Fibroblast of lung (primary cell): Measurements from ENCODE around the gene UBR4. TPM values are rescaled to one million over a fixed set of nuclear protein-coding genes. Genes with fewer than 3 reads are reported as not detected.
A peak's percentile ranks its signal among the peaks of the same experiment; 100 is the strongest.

ENCODE experiments used
- DNase-seq, 2 donors: peaks; one replicate each; pipeline versions ENCODE4 v3.0.0 to v3.0.0-alpha.2; 2010; ENCODE audit warnings: low read depth in 2 of 2
- H2AFZ ChIP-seq: 2 replicates; pipeline ENCODE4 v1.5.1; 2012; ENCODE audit warnings: low read length, control low read depth, inconsistent platforms
- H3K27ac ChIP-seq: 2 replicates; pipeline ENCODE4 v1.5.1; 2011; ENCODE audit warnings: low read length, control low read depth; ENCODE audit not compliant: insufficient read depth
- H3K27me3 ChIP-seq: 2 replicates; pipeline ENCODE4 v1.5.1; 2011; ENCODE audit warnings: mild to moderate bottlenecking, low read length; ENCODE audit not compliant: control insufficient read depth, insufficient read depth
- H3K36me3 ChIP-seq: 2 replicates; pipeline ENCODE4 v1.5.1; 2011; ENCODE audit warnings: low read length; ENCODE audit not compliant: control insufficient read depth, insufficient read depth
- H3K4me1 ChIP-seq: 2 replicates; pipeline ENCODE4 v1.5.1; 2011; ENCODE audit warnings: low read length; ENCODE audit not compliant: control insufficient read depth, insufficient read depth; ENCODE audit errors: extremely low read depth
- H3K4me2 ChIP-seq: 2 replicates; pipeline ENCODE4 v1.5.1; 2011; ENCODE audit warnings: low read length, control low read depth; ENCODE audit not compliant: insufficient read depth; ENCODE audit errors: extremely low read depth
- H3K4me3 ChIP-seq, 4 experiments: fragments of 200-600 bp in 1 of 4; sonication (generic) in 1 of 4; replicated peaks in 1 of 4; 2 replicates each; pipeline ENCODE4 v1.5.1; 2011 to 2016; ENCODE audit warnings: low read length in 4 of 4, low read depth in 3 of 4, mild to moderate bottlenecking in 3 of 4, control low read depth in 2 of 4, inconsistent platforms in 1 of 4, mixed read lengths in 1 of 4; ENCODE audit not compliant: insufficient read depth in 1 of 4; ENCODE audit errors: control extremely low read depth in 1 of 4
- H3K79me2 ChIP-seq: 2 replicates; pipeline ENCODE4 v1.5.1; 2012; ENCODE audit warnings: mild to moderate bottlenecking, low read length, inconsistent platforms; ENCODE audit not compliant: control insufficient read depth, insufficient read depth
- H3K9ac ChIP-seq: 2 replicates; pipeline ENCODE4 v1.5.1; 2011; ENCODE audit warnings: mild to moderate bottlenecking, low read length, control low read depth; ENCODE audit not compliant: insufficient read depth
- H3K9me3 ChIP-seq: 2 replicates; pipeline ENCODE4 v1.5.1; 2012; ENCODE audit warnings: low read depth, low read length; ENCODE audit not compliant: control insufficient read depth, insufficient read depth
- H4K20me1 ChIP-seq: 2 replicates; pipeline ENCODE4 v1.5.1; 2011; ENCODE audit warnings: low read length; ENCODE audit not compliant: control insufficient read depth, insufficient read depth; ENCODE audit errors: extremely low read depth
- CTCF ChIP-seq, 2 donors: IDR thresholded peaks in 1 of 2; conservative IDR thresholded peaks in 1 of 2; 1 replicate in 1 of 2; 2 replicates in 1 of 2; pipeline ENCODE4 v1.5.1; 2011 to 2012; ENCODE audit warnings: low read length in 2 of 2, control low read depth in 1 of 2, inconsistent platforms in 1 of 2, low read depth in 1 of 2, mild to moderate bottlenecking in 1 of 2
- EZH2 ChIP-seq: IDR thresholded peaks from 2 replicates; pipeline ENCODE4 v1.5.1; 2012; ENCODE audit warnings: low read length, control low read depth, mild to moderate bottlenecking; ENCODE audit errors: missing control alignments
- polyA minus RNA-seq: library from RNA; depleted of rRNA, polyadenylated mRNA; stranded (reverse); fragments of >200 nt; gene quantifications from 2 replicates; pipeline ENCODE4 v1.2.3, GENCODE V29; 2011; ENCODE audit warnings: low replicate concordance
- polyA plus RNA-seq, 2 donors: library from polyadenylated mRNA; depleted of rRNA in 1 of 2; stranded (reverse) in 1 of 2; unstranded in 1 of 2; fragments of >200 nt; gene quantifications; 2 replicates each; pipeline ENCODE4 v1.2.1, GENCODE V29; 2011 to 2012; ENCODE audit warnings: missing spikeins in 1 of 2
- total RNA-seq: library from RNA; depleted of rRNA; stranded (reverse); fragments of >200 nt; gene quantifications from 2 replicates; pipeline ENCODE4 v1.2.1, GENCODE V29; 2014

UBR4 gene
- total RNA-seq, result 89.9 and 164 TPM in 2 replicates
- polyA plus RNA-seq, result 32.0 and 44.5 TPM in 2 replicates
- 57.3 and 64.0 TPM in 2 replicates for polyA plus RNA-seq (2012)
- polyA minus RNA-seq, result 361 and 560 TPM in 2 replicates

- no peaks in the 10 kb centered on the region for H3K36me3 ChIP-seq
- DNase-seq, result peak; percentile 90 to 95
- H3K4me1 ChIP-seq, result peaks cover 9% of the 10 kb centered on the region
Observed at GRCh38 chr1:19209990-19210771, at the start of gene UBR4. Gene UBR4, minus strand, starts transcription at chr1:19210266. Its CDS starts 18 bp downstream, at chr1:19210248.

GRCh38 chr1:19258353-19258752 lies 48.3 kb upstream of the UBR4 start:
- Histone ChIP-seq H3K36me3 (peaks cover 15% of the 10 kb centered on the region), H3K27ac (no peak overlapping the region), H2AFZ (no peak overlapping the region)

More at GRCh38 chr1:19209990-19210771, at the start of gene UBR4:
- Histone ChIP-seq H2AFZ (peak within 1 kb of the TSS; percentile 89), H3K4me2 (peak within 1 kb of the TSS; percentile 100), H3K27ac (peak within 1 kb of the TSS; percentile 98), H3K9ac (peak within 1 kb of the TSS; percentile 99), H4K20me1 (peaks cover 2% of the 10 kb centered on the region), H3K79me2 (peaks cover 76% of the 10 kb centered on the region), H3K9me3 (no peaks in the 10 kb centered on the region), H3K4me3 (peak within 1 kb of the TSS; percentile 80 to 98 (median 91)), H3K27me3 (no peaks in the 10 kb centered on the region)
- TF ChIP-seq EZH2 (no peak), CTCF (conservative IDR thresholded peaks at IDR 0.05 in 1 of 2, IDR thresholded peaks at IDR 0.05 in 1 of 2; ENCODE audit: low read depth in 1 of 2, low read length in 2 of 2) (no peak)

More at GRCh38 chr1:19258353-19258752, 48.3 kb upstream of the UBR4 start:
- Histone ChIP-seq H3K4me2 (no peak overlapping the region), H3K4me3 (no peak overlapping the region), H3K9me3 (no peaks in the 10 kb centered on the region), H3K79me2 (peaks cover 22% of the 10 kb centered on the region), H4K20me1 (no peaks in the 10 kb centered on the region), H3K4me1 (peaks cover 8% of the 10 kb centered on the region), H3K9ac (no peak overlapping the region), H3K27me3 (no peaks in the 10 kb centered on the region)
- TF ChIP-seq EZH2 (no peak), CTCF (conservative IDR thresholded peaks at IDR 0.05 in 1 of 2, IDR thresholded peaks at IDR 0.05 in 1 of 2; ENCODE audit: low read depth in 1 of 2, low read length in 2 of 2) (no peak)
- DNase-seq, result no peak
